Fibroblast of skin of abdomen (primary cell): ENCODE results near the gene GALC. TPM values are rescaled to one million over a fixed set of nuclear protein-coding genes. Genes with fewer than 3 reads are reported as not detected.
A peak's percentile ranks its signal among the peaks of the same experiment; 100 is the strongest.
"Not testable (repeated sequence)": the region's sequence is repeated elsewhere in the genome, so short reads cannot be mapped to it uniquely, and the experiment has no call there.

Experiments used
- DNase-seq: peaks from one replicate; pipeline ENCODE4 v3.0.0-alpha.2; 2013
- polyA plus RNA-seq, 2 experiments: library from polyadenylated mRNA; unstranded; fragments of 120-200 nt; gene quantifications; one replicate each; pipeline ENCODE4 v1.2.1, GENCODE V29; 2013; ENCODE audit not compliant: insufficient read length in 2 of 2

GALC gene
- 11.2 TPM for polyA plus RNA-seq (2013, experiment 1 of 2; ENCODE audit: insufficient read length)
- 11.4 TPM for polyA plus RNA-seq (2013, experiment 2 of 2; ENCODE audit: insufficient read length)

DNA sequence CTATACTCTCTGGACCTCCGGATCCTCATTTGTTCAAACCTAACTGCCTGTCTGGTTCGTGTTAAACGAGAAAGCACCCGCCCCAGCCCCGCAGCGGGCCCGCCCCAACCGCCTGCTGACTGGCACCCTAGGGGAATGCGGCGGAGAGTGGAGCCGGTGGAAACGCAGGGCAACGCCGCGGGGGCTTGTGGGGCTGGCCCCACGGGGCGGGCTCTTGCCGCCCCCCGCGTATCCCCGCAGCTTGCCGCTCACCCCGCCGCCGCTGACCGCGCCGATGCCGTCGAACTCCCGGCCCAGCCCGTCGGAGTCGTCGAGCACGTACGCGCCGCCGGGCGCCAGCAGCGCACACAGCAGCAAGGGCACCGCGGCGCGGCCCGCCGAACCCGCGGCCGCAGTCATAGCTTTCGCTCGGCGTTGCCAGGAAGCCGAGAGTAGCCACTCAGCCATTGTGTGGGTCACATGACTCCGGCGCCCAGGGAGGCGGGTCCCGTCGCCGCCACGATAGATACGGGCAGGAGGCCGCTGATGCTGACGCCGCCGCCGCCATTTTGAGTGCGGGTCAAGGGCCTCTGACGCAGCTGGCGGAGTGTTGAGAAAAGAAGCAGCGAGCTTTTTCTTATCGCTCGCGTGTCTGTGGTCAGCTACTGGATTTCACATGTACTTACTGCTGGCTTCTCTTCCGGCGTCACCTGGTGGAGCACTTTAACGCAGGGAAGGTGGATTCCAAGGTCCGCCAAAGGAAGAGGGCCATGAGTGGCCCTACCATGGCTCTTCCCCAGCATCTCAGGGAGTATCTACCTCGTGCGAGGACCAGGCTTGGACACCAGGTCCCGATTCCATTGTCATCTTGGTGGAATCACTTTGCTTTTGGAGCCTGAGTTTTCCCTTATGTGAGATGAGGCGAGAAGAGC lies at the start of gene GALC:
GALC (minus strand) TSS at position 465 of the 911 bp plus-strand sequence; CDS start at position 447, 18 bp downstream.
- DNase-seq = peak; percentile 93

DNA sequence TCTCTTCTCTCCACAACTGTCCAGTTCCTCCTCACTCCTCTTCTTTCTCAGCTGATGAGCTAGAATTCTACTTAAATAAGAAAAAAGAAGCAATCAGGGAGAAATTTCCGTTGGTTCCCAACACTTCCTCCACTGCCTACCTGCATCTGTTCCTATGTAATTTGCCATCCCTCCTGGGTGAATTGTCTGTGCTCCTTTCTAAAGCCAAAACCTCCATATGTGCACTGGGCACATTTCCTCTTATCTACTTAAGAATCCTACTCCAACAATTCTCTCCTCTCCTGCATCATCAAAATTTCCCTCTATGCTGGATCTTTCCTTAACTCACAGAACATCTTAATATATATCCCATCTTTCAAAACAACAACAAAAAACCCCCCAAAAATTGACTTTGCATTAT lies 47.2 kb upstream of the GALC start:
- no peak for DNase-seq

DNA sequence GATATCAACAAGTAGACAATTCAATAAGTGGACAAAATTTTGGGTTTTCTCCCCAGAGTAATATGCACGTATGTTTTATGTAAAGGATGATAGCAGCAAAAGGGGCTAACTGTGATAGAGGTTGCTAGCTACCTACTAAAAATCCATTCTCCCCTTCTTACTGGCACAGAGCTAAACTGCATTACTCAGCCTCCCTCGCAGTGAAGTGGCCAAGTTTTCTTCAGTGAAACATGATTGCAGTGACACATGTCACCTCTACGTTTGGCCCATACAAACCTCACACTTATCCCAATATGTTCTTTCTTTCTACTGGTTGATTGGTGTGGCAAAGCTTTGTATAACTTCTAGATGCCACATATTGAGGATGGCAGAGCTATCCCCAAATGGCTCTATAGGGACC lies 46.2 kb upstream of the GALC start:
- no peak for DNase-seq

DNA sequence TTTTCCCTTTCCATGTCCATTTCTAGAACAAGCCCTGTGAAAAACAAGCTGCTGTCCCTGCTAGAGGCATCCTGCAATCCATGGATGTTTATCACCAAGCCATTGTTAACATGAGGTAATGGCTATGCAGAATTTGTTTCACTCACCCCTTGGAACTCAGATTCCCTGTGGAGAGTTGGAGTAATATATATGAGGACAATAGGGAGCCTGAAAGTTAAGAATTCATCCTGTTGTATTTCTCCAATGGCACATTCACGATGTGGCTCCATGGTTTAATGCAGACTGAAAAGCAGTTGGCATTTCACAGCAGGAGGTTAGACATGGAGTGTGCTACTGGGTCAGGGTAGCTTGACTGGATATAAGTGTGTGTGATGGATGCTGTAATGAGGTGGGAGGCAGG lies 44.3 kb upstream of the GALC start:
- no peak for DNase-seq

DNA sequence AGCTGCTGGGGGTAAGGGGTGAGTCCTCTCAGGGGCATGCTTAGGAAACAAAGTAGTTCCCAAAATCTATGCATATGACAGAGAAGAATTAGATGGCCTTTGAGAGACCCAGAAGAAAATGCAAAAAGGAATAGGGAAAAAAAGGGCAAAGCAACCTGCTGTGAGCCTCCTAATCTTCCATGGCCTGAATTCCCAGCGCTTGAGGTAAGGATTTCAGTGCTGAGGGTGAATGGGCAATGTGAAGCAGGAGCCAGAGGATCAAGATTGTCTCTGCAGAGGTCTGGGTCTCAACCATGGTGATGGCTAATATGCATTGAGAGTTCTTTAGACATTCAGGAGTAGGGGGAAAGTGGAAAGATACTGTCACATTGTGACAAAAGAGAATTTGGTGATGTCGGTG lies 43.4 kb upstream of the GALC start:
- no peak for DNase-seq

DNA sequence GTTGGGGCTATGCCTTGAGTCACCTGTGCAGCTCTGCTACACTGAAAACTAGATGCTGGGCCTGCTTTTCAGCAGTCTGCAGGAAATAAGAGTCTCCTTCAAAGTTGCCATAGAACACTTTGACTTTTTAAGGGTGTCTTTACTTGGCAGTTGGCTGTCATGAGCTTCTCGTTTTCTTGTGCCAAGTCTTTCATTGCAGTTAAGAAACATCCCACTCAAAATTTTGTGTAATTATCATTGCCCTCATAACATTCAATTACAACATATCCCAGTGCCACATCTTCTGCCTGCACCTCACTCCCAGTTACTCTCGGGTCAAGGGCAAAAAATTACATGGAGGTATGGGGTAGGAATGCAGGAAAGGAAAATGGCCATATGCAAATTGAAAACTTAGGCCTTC lies 41.1 kb upstream of the GALC start:
- DNase-seq = no peak

DNA sequence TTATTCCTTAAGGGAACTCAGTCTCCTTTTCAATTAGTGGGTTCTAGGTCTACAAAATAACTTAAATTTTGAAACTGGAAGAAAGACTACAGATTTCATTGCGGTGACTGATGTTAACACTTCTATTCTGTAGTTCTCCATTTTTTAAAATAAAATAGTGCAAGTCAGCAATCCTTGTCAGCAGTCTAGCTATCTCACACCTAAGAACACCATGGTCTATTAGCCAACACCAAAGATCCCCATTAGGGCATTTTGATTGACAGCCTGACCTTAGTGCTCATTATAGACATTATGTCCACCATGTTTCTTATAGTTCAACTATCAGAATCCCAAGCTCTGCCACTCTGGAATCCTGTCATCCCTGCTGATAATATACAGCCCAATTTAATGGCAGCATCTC lies 39.4 kb upstream of the GALC start:
- DNase-seq = no peak

DNA sequence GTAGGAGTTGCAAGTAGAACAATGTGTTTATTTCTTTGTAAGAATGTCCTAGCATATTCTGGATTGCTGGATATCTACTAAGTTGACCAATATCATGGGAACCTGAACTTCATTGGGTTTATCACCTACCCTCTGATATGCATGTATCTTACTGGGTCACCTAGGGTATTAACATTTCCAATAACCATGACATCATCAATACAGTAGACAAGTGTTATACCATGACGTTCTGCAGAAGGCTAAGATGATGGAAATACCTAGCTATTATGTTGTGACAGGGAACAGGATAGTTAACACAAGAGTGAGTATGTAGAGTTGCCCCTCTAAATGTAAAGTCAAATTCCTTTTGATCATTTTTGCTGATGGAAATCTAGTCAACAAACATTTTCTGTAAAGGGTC lies 37.9 kb upstream of the GALC start:
- no peak for DNase-seq

DNA sequence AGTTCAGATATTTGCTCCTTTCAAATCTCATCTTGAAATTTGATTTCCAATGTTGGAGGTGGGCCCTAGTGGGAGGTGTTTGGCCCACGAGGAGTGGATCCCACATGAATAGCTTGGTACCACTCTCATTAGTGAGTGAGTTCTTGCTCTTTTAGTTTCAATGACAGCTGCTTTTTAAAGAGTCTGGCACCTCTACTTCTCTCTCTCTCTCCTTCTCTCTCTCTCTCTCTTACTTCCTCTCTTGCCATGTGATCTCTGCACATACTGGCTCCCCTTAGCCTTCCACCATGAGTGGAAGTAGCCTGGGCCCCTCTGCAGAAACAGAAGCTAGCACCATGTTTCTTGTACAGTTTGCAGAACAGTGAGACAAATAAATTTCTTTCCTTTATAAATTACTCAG lies 37.1 kb upstream of the GALC start:
- no peak for DNase-seq

DNA sequence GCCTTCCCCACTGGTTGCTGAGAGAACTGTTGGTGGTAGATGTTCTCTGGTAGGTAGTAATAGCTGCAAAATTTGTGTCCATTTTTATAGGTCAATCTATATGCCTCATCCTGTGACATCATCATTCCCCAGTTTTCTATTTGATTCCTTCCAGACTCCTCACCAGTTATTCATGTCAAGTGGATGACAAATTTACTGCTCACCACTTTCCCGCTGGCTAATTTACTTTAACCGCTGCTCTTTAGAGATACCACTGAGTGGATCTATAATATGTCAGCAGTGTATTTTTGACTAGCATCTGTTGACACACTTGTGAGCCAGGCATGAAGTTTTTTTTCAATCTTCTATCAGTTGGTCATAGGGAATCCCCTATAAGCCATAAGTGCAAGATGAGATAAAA lies 36.5 kb upstream of the GALC start:
- DNase-seq = no peak

DNA sequence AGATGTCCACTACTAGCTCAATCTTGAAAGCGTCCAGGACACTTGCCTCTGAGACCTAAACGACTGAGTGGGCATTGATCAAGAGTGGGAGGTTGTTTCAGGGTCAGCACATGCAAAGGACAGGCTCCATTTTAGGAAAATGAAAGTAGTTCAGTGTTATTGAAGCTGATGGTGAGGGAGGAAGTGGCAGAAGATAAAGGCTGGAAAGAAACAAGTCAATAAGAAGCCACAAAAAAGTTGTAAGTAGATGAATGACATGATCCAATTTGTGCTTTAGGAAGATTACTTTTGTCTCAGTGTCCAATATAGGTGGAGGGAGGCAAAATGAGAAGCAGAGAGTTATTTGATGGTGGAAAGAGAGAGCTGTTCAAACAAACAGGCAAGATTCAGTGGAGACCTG lies 33.9 kb upstream of the GALC start:
- DNase-seq = no peak

DNA sequence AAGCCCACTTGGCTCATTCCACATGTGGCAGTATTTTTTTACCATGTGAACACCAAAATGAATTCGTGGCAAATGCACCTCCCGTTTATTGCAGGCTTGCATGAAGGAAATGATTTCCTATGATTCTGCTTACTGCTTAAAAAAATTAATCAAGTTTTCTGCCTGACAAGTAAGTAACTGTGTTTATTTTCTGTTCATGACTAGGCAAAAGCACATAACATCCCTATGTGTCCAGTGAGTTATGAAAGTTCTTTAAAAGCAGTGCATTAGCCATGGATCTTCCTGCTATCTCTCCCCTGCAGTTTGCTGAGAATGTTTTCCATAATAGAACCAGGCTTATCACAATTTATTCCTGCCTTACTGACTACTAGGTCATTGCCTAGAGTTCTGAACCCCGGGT lies 32.3 kb upstream of the GALC start:
- DNase-seq = no peak

DNA sequence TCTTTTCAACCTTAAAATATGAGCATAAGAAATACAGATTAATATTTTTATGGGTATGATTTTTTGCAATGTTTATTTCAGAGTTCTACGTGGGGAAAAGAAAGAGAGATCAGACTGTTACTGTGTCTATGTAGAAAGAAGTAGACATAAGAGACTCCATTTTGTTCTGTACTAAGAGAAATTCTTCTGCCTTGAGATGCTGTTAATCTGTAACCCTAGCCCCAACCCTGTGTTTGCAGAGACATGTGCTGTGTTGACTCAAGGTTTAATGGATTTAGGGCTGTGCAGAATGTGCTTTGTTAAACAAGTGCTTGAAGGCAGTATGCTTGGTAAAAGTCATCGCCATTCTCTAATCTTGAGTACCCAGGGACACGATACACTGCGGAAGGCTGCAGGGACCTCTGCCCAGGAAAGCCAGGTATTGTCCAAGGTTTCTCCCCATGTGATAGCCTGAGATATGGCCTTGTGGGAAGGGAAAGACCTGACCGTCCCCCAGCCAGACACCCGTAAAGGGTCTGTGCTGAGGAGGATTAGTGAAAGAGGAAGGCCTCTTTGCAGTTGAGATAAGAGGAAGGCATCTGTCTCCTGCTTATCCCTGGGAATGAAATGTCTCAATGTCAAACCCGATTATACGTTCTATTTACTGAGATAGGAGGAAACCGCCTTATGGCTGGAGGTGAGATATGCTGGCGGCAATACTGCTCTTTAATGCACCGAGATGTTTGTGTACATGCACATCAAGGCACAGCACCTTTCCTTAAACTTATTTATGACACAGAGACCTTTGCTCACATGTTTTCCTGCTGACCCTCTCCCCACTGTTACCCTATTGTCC lies 31.5 kb upstream of the GALC start:
- DNase-seq = not testable (repeated sequence)

DNA sequence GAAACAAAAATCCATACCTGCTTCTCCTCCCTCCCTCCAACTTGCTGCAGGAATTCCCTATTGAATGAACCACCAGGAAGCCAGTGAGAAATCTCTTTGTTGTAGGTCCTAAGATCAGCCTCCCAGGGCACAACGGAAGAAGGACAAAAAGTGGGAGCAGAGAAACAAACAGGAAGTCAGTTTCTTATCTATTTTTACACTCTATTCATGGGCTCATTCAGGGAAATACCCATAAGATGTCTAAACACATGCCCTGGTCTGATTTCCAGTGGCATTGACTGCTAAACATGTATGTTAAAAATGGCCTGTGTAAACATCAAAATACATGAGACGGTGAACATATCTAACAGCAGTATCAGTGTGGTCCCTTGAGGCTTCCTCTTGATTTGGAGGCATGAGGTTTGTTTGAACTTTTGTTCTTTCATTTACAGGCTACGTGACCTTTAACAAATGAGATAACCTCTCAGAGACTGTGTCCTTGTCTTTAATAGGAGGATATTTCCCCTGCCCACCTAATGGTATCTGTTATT lies 30.7 kb upstream of the GALC start:
- no peak for DNase-seq

DNA sequence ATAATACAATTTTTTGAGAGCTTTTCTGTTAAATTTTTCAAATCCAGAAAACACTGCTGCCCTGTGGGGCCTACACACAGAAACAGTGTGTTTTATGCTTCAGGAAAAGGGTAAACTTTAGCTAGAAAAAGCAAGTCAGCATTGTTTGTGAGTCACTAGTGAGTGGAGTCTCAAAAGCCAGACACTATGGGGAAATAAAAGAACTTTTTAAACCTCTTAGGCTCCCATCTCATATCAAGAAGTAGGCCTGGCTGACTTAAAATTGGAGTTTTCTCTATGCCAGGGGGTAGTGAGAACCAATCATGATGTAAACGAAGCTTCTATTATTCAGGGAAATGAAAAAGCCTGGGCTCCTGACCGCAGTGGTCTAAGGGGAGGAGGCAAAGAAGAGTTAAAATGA lies 24.6 kb upstream of the GALC start:
- no peak for DNase-seq

DNA sequence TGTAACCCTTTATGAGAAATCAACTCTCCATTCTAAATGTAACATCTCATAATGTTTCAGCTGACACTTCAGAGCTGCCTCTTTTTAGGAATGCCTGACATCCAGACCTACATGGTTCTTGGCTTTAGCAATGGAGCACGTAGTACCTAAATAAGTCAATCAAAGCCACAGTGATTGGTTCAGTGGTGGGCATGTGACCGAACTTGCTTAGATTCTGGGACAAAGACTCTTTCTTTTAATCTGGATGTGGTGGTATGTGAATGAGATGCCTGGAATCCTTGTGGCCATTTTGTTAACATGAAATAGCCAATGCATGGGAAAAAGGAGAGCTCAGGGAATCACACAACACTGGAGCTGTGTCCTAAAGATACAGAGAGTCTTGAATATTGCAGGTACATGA lies 23.8 kb upstream of the GALC start:
- DNase-seq = no peak

DNA sequence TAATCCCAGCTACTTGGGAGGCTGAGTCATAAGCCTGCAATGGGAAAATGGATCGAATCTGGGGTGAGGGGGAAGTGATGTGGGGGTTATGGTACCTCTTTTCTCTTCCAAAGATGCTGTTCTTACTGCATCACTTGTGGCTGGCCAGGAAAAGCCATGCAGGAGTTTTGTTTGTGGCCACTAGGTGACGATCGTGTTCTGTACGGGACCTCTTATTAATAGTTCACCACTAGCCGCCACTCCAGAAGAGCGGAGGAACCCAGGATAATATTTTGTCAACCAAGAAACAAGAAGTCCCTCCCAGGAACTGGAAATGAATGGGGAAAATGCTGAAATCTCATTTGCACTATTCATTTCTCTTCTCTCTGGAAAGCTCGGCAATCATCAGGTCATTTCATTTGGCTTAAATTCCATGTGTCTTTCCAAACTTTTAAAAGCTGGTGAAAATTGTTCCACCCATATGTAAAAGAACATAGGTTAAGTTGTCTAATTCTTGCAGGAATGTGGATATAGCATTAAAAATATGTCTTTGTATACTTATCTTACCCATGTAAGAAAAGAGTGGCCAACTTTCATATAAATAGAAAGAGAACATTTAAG lies 20.9 kb upstream of the GALC start:
- peak; percentile 67 for DNase-seq

DNA sequence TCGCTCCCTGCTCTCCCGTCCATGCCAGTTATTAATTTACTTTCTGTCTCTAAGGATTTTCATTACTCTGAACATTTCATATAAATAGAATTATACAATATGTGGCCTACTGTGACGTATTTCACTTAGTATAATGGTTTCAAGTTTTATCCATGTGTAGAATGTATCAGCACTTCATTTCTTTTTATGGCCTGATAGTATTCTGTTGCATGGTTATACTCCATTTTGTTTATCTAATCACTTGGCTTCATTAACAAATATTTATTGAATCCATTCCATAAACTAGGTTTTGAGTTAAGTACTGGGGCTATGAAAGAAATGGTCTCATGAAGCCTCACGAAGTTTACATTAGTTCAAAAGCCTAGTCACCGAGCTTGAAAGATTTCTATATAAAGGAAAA lies 19.5 kb upstream of the GALC start:
- DNase-seq = no peak

DNA sequence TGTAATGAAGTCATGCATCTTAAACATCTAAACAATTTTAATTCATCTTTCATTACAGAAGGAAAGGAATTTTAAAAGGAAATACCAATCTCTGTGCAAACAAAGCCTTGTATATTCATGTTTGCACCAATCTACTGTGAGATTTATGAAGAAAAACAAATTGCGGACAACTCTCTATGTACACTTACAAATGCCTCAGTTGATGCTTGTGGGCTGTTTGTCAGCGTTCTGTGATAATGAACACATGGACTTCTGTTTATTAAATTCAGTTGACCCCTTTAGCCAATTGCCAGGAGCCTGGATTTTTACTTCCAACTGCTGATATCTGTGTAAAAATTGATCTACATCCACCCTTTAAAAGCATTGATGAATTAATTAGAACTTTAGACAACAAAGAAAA lies 17.3 kb upstream of the GALC start:
- no peak for DNase-seq

DNA sequence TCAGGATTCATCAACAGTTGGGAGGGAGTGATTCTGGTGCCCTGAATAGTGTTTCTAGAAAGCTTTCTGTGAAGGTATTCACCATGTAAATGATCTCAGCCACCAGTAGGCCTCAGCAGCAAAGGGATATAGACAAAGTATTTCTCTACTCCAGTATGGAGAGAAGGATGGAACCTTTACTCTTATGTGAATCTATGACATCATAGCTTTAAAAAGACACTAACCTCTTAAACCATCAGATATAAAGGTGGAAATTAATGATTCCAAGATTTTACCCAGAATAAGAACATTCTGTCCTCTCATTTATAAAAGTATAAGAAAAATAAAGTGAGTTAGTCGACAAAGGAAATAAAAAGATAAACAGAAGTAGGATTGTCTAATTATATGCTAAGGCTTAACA lies 16.5 kb upstream of the GALC start:
- DNase-seq = no peak

DNA sequence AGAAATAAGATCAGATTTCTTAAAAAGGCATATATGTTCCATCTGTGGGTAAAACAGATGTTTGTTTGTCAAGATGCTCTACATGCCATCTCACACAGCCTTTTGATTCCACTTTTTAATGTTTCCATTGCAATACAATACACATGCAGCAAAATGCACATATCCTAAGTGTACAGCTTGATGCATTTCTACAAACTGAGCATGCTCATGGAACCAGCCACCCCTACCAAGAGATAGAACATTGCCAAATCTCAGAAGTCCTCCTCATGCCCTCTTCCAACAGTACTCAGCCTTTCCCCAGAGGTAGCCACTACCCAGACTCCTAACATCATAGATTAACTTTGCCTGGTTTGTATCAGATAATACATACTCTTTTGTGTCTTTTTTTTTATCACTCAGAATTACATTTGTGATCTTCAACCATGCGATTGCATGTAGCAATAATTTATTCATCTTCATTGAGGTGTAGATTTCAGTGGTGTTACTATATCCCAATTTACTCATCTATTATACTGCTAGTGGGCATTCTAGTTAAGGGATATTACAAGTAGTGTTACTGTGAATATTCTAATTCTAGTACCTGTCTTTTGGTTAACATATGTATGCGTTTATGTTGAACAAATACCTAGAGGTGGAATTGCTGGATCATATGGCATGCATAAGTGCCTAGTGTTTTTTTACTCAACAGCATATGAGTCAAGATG lies 15.2 kb upstream of the GALC start:
- no peak for DNase-seq

DNA sequence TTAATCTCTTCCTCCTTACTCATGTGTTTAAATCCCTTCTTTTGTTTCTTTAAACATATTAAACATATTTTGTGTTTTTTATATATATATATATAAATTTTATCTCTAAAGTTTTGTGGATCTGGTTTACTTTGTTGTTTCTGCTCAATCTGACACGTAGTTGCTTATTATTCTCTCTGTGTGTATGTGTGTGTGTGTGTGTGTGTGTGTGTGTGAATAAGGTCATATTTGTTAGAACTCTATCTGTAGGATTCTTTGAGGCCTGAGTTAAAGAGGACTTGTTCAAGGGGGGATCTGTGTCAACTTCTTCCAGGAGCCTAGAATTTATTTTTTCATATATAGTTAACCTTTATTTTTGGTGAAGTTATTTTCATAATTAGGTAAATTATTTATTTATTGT lies 14.6 kb upstream of the GALC start:
- DNase-seq = no peak
